HG03135 (cell line): Measurements from ENCODE around the gene POC1A.

ENCODE experiments used
- ATAC-seq: cut with Tn5 transposase; IDR thresholded peaks from one replicate; pipeline ENCODE4 v1.9.1; 2021; ENCODE audit warnings: mild to moderate bottlenecking, moderate library complexity; ENCODE audit not compliant: unreplicated experiment

The POC1A gene

DNA sequence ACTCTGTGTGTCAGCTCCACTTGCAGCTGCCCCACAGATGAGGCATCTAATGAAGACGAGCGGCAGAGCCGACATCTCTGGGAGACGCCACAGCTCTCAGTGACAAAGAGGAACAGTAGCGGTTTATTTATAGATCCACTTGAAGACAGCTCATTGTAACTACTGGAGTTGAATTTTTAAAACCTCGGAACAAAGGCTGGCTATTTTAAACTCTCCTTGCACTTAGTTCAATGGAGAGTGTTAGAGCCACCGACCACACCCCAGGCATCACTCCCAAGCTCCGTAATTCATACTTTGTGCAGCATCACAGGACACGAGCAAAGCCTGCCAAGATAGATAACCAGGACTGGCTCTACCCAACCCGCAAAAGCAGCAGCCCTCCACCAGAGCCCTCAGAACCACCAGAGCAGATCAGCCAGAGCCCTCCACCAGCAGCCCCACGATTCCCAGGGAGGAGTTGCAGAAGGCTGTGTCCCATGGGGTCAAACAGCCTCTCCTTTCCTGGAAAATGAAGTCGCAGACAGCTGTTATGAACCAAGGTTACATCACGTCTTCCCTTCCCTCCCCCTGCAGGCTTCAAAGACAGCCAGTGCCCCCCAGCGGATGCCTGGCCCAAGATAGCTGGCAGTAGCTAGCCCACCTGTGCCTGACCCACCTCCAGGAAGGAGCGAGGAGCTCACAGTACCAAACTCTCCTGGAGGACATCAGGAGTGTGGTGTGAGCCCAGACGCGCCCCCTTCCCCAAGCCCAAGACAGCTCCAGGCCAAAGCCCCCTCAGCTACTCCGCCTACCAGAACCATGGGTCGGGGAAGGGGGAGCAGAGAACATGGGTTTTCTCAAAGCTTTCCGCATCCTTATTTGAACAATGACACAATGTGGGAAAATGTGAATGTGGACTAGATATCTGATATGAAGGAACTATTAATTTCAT, 45.7 kb downstream of the POC1A start:
- no peak for ATAC-seq

- ATAC-seq: no peak
Observed at GRCh38 chr3:52106951-52107611, 47.1 kb downstream of the POC1A start.

DNA sequence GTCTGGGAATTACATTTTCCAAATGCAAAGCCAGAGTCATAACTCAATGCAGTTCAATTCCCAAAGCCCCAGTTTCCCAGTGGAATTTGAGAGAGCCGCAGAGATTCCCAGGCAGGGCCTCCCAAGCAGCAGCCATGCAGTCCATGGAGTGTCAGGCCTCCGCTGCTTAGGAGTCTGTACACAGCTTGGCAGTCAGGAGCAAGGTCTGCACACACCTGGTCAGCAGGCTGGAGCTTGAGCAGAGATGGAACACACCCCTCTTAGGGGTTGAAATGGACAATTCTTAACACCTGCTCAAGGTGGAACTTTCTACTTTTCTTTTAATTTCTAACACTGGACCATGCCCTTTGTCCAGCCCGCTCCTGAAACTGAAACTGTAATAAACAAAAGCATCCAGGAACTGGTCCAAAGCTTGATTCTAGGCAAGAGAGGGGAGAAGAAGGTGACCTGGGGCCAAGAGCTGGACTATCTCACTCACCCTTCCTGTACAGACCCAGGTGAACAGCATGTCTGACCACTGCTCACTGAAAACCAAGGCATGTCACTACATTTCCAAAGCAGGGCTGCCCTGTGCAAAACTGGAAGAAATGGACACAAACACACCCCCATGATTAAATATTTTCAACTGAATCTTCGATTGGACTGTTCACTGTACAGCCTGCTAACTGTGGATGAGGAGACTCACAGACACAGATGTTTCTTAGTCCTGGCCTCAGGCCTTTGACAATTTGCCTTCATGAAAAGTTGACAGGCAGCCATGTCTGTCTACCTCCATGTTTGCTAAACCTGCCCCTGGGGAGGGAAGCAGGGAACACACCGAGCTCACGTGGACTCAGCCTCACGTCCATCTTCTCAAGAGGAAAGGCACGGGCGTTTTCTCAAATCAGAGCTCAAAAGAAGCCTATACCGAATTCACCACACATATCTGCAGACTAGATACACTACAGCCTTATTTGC, 49.3 kb downstream of the POC1A start:
- ATAC-seq: no peak

DNA sequence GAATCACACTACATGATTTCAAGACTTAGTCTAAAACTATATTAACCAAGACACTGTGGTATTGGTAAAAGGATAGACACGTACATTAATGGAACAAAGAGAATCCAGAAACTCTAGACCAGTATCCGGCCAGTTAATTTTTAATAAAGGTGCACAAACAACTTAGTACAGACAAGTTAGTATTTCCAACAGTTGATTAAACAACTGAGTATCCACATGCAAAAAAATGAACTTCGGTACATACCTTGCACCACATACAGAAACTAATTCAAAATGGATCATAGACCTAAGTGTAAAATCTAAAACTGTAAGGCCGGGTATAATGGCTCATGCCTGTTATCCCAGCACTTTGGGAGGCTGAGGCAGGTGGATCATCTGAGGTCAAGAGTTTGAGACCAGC, 51.3 kb downstream of the POC1A start:
- ATAC-seq: no peak

DNA sequence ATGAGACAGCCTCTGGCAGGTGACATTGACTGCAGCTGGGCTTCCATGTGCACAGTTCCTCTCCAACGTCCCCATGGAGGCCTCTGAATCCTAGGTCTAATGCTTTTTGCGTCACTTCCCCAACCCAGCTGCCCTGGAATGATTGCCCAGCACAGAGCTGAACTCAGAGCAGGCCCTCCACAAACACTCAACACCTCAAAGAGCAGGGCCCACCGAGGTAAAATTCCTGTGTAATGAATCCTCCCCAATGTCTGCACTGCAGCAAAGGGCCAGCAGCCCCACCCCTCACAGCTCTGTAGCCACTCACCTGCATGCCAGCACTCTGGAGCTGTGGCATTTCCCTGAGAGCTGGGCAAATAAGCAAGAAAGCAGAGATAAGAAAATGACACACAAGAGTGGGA, 55.2 kb downstream of the POC1A start:
- no peak for ATAC-seq

DNA sequence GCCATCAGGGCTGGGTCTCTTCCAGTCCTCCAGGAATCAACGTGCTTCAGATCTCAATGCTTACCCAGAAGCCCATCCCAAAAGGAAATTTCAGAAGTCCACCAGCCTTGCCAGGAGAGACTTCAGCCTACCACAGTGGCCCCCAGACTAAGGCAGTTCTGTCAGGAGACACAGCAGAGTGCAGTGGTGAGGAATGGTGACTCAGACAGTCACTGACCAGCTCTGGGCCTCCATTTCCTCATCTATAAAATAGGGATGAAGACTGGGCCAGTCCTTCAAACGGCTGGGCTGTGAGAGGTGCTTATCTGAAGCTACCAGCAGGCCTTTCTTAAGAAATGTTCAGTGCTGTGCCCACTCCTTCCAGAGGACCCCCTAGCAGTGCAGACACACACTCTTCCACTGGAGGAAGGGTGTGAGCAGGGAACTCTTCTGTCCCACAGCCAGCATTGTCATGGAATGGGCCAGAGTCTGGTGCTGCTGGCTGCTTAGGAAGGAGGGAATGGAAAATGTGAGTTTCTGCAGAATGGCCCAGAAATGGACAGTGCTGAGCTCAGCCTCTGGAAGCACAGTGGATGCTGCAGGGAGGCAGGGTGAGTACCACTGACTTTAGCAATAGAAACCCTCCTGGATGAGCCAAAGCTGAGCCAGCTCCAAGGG, 56.2 kb downstream of the POC1A start:
- no peak for ATAC-seq

DNA sequence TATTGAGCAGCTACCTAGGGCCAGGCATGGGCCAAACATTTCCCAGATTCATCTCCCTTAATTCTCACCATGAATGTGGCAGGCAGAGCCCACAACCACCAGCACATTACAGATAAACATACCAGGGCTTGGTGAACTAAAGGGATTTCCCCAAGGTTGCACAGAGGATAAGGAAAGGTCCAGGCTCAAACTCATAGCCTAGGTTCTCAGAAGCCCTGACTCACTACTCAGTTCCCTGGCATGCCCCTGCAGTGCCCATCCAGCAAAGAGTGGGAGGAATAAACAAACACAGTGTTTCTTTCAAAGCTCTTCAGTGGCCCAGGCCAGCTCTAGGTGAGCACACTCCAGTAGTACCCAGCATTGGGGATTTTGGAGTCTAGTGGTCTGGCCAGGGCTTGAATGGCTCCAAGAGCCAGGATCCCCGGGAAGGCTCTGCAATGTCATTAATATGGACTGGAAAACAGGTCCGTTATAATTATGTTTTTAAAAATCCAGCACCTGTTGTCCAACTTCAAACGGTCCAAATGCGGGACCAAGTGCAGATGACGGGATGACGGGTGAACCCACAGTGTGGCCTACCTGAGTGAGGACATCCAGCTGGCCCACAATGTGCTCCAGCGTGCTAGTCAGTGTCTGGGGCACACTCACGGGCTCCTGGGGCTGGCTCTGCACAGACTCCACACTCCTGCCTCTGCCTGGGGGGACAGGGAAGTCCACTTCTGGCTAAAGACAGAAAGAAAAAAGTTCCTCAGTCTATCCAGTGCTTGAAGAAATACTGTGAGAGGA, 58.0 kb downstream of the POC1A start:
- no peak for ATAC-seq

GRCh38 chr3:52094571-52095485, 59.4 kb downstream of the POC1A start:
- no peak for ATAC-seq

GRCh38 chr3:52093756-52094545, 60.3 kb downstream of the POC1A start:
- no peak for ATAC-seq

- ATAC-seq: no peak
Observed at GRCh38 chr3:52092891-52093290, 61.3 kb downstream of the POC1A start.

DNA sequence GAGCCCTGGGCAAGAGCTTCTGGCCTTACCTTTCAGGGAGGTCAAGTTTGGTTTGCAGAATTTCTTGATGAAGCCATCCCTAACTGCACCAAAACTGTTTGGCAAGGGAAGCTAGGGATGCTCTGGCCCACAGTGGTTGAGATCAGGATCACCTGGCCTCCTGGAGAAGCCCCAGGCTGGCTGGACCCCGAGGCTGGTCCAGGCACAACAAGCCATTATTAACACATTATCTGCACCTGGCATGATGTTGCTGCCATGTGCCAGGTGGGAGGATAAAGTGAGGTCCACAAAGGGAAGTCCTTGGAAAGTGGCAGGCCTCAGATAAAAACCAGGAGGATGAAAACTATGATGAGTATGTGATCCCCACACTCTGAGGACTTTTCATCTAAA, 62.0 kb downstream of the POC1A start:
- no peak for ATAC-seq

DNA sequence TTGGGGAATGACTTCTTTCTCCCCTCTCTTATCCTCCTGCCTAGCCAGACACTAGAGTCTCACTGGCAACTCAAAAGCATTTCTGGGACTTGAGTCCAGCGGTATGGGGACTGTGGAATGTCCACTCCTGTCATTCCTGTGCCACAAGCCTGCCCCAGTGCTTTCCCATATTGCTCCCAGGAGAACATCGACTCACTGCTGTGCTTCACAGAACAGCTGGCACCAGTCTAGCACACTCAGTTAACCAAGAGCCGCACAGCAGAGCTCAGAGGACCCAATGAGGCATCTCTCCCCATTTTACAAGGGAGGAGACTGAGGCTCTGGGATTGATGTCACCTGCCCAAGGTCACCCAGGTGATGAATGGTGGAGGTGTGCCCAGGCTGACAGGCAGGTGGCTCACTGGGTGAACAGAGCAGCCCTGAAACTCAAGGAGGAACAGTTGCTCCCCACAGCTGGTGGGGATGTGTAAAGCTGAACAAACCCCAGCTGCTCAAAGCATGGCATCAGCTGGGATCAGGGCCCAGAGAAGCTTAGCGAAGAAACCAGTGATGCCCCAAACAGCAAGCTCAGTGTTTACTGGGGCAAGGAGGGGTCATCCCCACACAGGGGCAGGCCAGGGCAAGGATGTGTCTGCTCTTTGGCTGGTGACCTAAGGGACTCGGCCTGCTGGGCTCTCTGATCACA, 62.5 kb downstream of the POC1A start:
- ATAC-seq: no peak

GRCh38 chr3:52090933-52091468, 63.2 kb downstream of the POC1A start:
- ATAC-seq: no peak

GRCh38 chr3:52090131-52090932, 63.9 kb downstream of the POC1A start:
- no peak for ATAC-seq

DNA sequence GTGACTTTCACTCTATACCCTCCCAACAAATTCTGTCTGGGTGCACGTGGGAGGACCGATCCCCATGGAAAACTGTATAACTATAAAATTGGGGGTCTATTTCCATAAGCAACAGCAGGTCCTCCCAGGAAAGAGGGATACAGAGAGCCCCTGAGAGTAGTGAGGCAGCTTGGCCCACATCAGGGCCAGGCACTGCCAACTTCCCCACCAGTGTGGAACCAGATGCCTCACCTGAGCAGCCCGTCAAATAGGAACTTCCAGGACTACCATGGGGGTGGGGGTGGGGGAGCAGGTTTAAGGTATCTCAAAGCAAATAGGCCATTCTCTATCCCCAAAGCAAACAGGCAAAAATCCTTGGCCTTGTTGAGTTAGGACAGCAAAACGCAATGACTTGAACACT, 64.5 kb downstream of the POC1A start:
- no peak for ATAC-seq
